Activated T-cell treated with anti-CD3 and anti-CD28 coated beads, Interleukin-2, amount 50 U/mL, for 72 hours (primary cell): Measurements from ENCODE around the gene ERI2. TPM values are rescaled to one million over a fixed set of nuclear protein-coding genes. Genes with fewer than 3 reads are reported as not detected.

Experiments
- ATAC-seq, 2 donors: fragments of 150-1000 bp; cut with Tn5 transposase; replicated peaks in 1 of 2; 2 replicates each; pipeline ENCODE4 v1.10.0; 2021; ENCODE audit warnings: moderate library complexity in 2 of 2, mild to moderate bottlenecking in 1 of 2
- DNase-seq, 2 donors: peaks; one replicate each; pipeline ENCODE4 v3.0.0; 2021 to 2022; ENCODE audit warnings: mixed read lengths in 1 of 2
- H3K27ac Mint-ChIP-seq: one replicate; pipeline ENCODE4 v1.8.0; 2022; ENCODE audit warnings: mild to moderate bottlenecking, moderate library complexity, mixed read lengths
- H3K27me3 Mint-ChIP-seq: one replicate; pipeline ENCODE4 v1.8.0; 2022; ENCODE audit warnings: low read depth, mixed read lengths
- H3K36me3 Mint-ChIP-seq, 2 donors: one replicate each; pipeline ENCODE4 v1.8.0; 2022; ENCODE audit warnings: mixed read lengths in 2 of 2, mild to moderate bottlenecking in 1 of 2; ENCODE audit not compliant: insufficient read depth in 2 of 2
- H3K4me1 Mint-ChIP-seq: one replicate; pipeline ENCODE4 v1.8.0; 2022; ENCODE audit warnings: low read depth, mixed read lengths
- H3K4me3 Mint-ChIP-seq, 2 donors: one replicate each; pipeline ENCODE4 v1.8.0; 2022; ENCODE audit warnings: mild to moderate bottlenecking in 2 of 2, mixed read lengths in 2 of 2, moderate library complexity in 2 of 2
- H3K9me3 Mint-ChIP-seq, 2 donors: one replicate each; pipeline ENCODE4 v1.8.0; 2022; ENCODE audit warnings: mixed read lengths in 2 of 2
- total RNA-seq, 2 donors: library from RNA; stranded (reverse); gene quantifications; one replicate each; pipeline ENCODE4 v1.2.3, GENCODE V29; 2022

The ERI2 gene
- total RNA-seq, 2 donors from 2014 or later = 20.8 to 24.7 TPM

DNA sequence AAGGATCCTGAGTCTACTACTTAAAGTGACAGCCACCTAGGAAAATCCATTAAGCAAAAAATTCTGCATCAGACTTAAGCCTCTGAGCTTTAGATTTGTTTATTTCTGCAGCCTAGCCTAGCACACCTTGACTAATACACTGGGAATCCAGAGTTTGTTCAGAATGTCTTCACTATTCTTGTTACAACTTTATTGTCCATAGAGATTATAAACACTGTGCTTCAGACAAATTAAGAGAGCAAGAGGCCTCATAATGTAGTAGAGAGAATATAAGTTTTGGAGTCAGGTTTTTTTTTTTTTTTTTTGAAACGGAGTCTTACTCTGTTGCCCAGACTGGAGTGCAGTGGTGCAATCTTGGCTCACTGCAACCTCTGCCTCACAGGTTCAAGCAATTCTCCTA is 55.7 kb downstream of the ERI2 start:
- Mint-ChIP-seq H3K9me3 (peaks cover 0 to 5% of the 10 kb centered on the region in 2 donors), H3K36me3 (peaks cover 0 to 7% of the 10 kb centered on the region in 2 donors), H3K4me1 (no peaks in the 10 kb centered on the region), H3K27me3 (peaks cover 8% of the 10 kb centered on the region), H3K27ac (no peak overlapping the region), H3K4me3 (no peak overlapping the region)
- no peak for DNase-seq
- no peak for ATAC-seq

DNA sequence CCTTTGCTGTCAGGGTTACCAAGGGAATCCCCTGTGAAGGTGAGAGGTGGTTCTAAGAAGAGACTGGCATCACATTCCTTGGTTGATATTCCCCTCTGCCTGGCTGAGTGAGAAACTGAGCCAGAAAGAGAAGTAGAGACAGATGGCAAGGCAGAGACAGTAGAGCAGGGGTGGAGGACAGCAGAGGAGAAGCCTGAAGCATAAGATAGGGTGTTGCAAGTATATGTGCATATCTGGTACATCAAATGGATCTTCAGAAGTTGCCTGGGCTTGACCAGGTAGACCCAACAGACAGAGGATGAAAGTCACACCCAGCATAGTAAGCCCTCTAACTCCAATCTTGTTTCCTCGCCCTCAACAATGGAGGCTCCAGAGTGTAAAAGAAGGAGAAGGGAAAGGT is 56.8 kb downstream of the ERI2 start:
- Mint-ChIP-seq H3K27me3 (peaks cover 8% of the 10 kb centered on the region), H3K27ac (no peak overlapping the region), H3K4me3 (no peak overlapping the region), H3K36me3 (peaks cover 0 to 7% of the 10 kb centered on the region in 2 donors), H3K4me1 (no peaks in the 10 kb centered on the region), H3K9me3 (peaks cover 0 to 5% of the 10 kb centered on the region in 2 donors)
- no peak for ATAC-seq
- DNase-seq = no peak

- no peak for ATAC-seq
- H3K4me1 Mint-ChIP-seq = peaks cover under 1% of the 10 kb centered on the region
Measured at GRCh38 chr16:20747030-20747816, 59.0 kb downstream of the ERI2 start.

GRCh38 chr16:20746461-20746860 is 59.8 kb downstream of the ERI2 start:
- H3K27ac Mint-ChIP-seq = no peak overlapping the region
- DNase-seq (no peak), ATAC-seq (no peak)
- peaks cover 0 to 5% of the 10 kb centered on the region in 2 donors for H3K9me3 Mint-ChIP-seq
- H3K27me3 Mint-ChIP-seq = no peaks in the 10 kb centered on the region
- peaks cover 5% of the 10 kb centered on the region for H3K4me1 Mint-ChIP-seq
- no peak overlapping the region for H3K4me3 Mint-ChIP-seq
- H3K36me3 Mint-ChIP-seq = peaks cover 0 to 7% of the 10 kb centered on the region in 2 donors

More at GRCh38 chr16:20747030-20747816, 59.0 kb downstream of the ERI2 start:
- H3K9me3 Mint-ChIP-seq = peaks cover 0 to 5% of the 10 kb centered on the region in 2 donors
- no peak overlapping the region for H3K4me3 Mint-ChIP-seq
- DNase-seq = no peak
- H3K27ac Mint-ChIP-seq = peak overlapping the region; percentile 17
- peaks cover 0 to 7% of the 10 kb centered on the region in 2 donors for H3K36me3 Mint-ChIP-seq
- peaks cover under 1% of the 10 kb centered on the region for H3K27me3 Mint-ChIP-seq

Other genes starting within 250 kb of the ERI2 start
- gene ACSM2B, start 230.1 kb downstream of the ERI2 start, total RNA-seq = under 1 TPM in 1 of 2 donors, not detected in 1; 0.10 TPM
- under 1 TPM; 0.36 to 0.49 TPM for gene ACSM1, start 108.8 kb downstream of the ERI2 start, total RNA-seq
- 10 to 100 TPM; 53.7 to 54.4 TPM for gene THUMPD1, start 64.7 kb downstream of the ERI2 start, total RNA-seq
- gene ACSM3, start 42.5 kb downstream of the ERI2 start, total RNA-seq = 10 to 100 TPM; 23.7 to 26.7 TPM
- gene REXO5, start 55 bp upstream of the ERI2 start, total RNA-seq = 10 to 100 TPM; 16.5 to 23.8 TPM
- 1 to 10 TPM; 5.7 to 9.9 TPM for gene DCUN1D3, start 93.9 kb upstream of the ERI2 start, total RNA-seq
- 10 to 100 TPM; 31.8 to 44.0 TPM for gene LYRM1, start 94.3 kb upstream of the ERI2 start, total RNA-seq